RWPE2 (cell line): ENCODE data around the gene G6PD.
"Not testable (repeated sequence)": the region's sequence is repeated elsewhere in the genome, so short reads cannot be mapped to it uniquely, and the experiment has no call there.

Experiments
- ATAC-seq: fragments of 200-7000 bp; cut with Tn5 transposase; 3 replicates; pipeline ENCODE4 v1.9.1; 2021; ENCODE audit warnings: low read depth
- DNase-seq: peaks from one replicate; pipeline ENCODE4 v3.0.0-alpha.2; 2020; ENCODE audit warnings: low spot score
- H3K27ac ChIP-seq: fragments of 450-650 bp; 2 replicates; pipeline ENCODE4 v1.5.1; 2017; ENCODE audit warnings: mild to moderate bottlenecking; ENCODE audit not compliant: poor library complexity, severe bottlenecking
- H3K27me3 ChIP-seq: fragments of 250-450 bp; sonication (Bioruptor Pico); 2 replicates; pipeline ENCODE4 v1.5.1; 2021; ENCODE audit warnings: mild to moderate bottlenecking, moderate library complexity; ENCODE audit not compliant: insufficient read depth, poor library complexity, severe bottlenecking
- H3K36me3 ChIP-seq: fragments of 250-450 bp; sonication (Bioruptor Pico); 2 replicates; pipeline ENCODE4 v1.5.1; 2020; ENCODE audit warnings: low read depth, mild to moderate bottlenecking, moderate library complexity
- H3K4me1 ChIP-seq: fragments of 250-450 bp; sonication (Bioruptor Pico); 2 replicates; pipeline ENCODE4 v1.5.1; 2021; ENCODE audit warnings: mild to moderate bottlenecking, moderate library complexity; ENCODE audit not compliant: insufficient read depth, poor library complexity, severe bottlenecking
- H3K4me3 ChIP-seq: fragments of 250-450 bp; sonication (Bioruptor Pico); 2 replicates; pipeline ENCODE4 v1.5.1; 2021; ENCODE audit warnings: mild to moderate bottlenecking, moderate library complexity; ENCODE audit not compliant: severe bottlenecking
- H3K9me3 ChIP-seq: fragments of 250-450 bp; sonication (Bioruptor Pico); 2 replicates; pipeline ENCODE4 v1.5.1; 2021; ENCODE audit warnings: mild to moderate bottlenecking, moderate library complexity; ENCODE audit not compliant: severe bottlenecking
- TF ChIP-seq, protein P1 (sequence below): fragments of 450-650 bp; IDR thresholded peaks from one replicate; pipeline ENCODE4 v1.5.1; 2017; ENCODE audit warnings: mild to moderate bottlenecking, moderate library complexity; ENCODE audit not compliant: poor library complexity, severe bottlenecking

The G6PD gene

DNA sequence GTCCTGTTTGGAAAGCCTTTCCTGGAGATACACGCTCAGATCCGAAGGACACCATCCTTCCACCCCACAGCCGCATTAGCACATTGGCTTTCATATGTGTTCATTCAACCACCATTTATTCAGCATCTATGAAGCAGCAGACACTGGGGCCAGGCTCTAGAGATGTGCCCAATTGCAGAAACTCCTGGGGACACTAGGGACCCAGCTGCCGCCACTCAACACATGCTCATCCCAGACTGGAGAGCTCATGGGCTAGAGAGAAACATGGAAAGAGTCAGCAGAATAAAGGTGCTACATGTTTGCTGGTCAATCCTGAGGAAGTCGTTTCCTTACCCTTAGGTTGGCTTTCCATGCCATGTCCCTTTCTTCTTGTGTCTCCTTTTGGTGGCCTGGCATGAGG is 45.9 kb upstream of the G6PD start:
- DNase-seq (no peak), ATAC-seq (no peak)
- no peaks in the 10 kb centered on the region for H3K36me3 ChIP-seq
- H3K4me3 ChIP-seq = no peak overlapping the region
- H3K27ac ChIP-seq = no peak overlapping the region
- H3K4me1 ChIP-seq = peaks cover 17% of the 10 kb centered on the region
- no peaks in the 10 kb centered on the region for H3K9me3 ChIP-seq
- TF ChIP-seq, protein P1, sequence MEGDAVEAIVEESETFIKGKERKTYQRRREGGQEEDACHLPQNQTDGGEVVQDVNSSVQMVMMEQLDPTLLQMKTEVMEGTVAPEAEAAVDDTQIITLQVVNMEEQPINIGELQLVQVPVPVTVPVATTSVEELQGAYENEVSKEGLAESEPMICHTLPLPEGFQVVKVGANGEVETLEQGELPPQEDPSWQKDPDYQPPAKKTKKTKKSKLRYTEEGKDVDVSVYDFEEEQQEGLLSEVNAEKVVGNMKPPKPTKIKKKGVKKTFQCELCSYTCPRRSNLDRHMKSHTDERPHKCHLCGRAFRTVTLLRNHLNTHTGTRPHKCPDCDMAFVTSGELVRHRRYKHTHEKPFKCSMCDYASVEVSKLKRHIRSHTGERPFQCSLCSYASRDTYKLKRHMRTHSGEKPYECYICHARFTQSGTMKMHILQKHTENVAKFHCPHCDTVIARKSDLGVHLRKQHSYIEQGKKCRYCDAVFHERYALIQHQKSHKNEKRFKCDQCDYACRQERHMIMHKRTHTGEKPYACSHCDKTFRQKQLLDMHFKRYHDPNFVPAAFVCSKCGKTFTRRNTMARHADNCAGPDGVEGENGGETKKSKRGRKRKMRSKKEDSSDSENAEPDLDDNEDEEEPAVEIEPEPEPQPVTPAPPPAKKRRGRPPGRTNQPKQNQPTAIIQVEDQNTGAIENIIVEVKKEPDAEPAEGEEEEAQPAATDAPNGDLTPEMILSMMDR = no peak
- no peaks in the 10 kb centered on the region for H3K27me3 ChIP-seq

GRCh38 chrX:154590415-154590814 is 43.8 kb upstream of the G6PD start:
- not testable (repeated sequence) for H3K36me3 ChIP-seq, H3K27me3 ChIP-seq, H3K9me3 ChIP-seq, DNase-seq, H3K27ac ChIP-seq, ATAC-seq, H3K4me3 ChIP-seq, H3K4me1 ChIP-seq

DNA sequence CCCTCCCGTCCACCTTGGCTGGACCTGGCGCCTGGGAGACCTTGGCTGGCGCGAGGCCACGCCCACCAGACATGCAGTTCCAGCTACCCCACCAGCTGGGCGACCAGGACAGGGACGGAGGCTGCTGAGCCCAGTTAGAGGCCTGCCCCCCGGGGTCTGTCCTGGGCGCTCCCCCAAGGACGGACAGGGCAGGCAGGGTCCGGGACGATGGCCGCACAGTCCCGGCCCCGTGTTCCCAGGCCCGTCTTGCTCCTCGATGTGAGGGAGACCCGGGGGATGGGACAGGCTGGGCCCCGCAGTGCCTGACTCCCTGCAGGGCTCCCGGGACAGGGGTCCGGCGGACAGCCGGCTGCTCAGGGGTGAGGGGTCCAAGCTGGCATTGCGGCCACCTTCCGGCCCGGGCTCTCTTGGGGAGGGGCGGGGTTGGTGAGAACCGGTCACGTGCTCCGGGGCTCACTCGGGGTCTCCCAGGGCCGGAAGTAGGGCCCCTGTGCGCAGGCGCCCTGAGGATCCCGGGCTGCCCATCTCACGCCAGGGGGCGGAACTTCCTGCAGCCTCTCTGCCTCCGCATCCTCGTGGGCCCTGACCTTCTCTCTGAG is 38.0 kb upstream of the G6PD start, which contains the start of gene CTAG1A:
CTAG1A (plus strand) TSS at position 549 of the 599 bp plus-strand sequence. CDS start 74 bp downstream, outside the sequence.
- H3K4me1 ChIP-seq, DNase-seq, H3K9me3 ChIP-seq, H3K36me3 ChIP-seq, H3K4me3 ChIP-seq, ATAC-seq, H3K27ac ChIP-seq, H3K27me3 ChIP-seq: not testable (repeated sequence)

DNA sequence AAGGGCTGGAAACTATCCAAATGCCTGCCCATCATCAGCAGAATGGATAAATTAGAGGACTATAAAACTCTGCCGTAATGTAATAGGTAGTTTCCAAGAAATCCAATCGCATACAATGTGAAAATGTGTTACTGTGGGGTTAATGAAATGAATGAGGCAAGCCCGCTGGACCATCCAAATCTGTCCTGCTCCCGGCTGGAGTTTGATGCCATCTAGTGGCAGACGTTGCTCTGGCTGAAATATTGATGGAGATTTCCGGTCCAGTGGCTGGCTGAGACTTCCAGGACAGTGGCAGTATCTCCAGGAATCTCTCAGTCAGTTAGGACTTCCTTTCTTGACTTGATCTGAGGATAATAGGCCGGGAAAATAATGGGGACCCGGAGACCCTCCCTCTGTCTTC is 36.3 kb upstream of the G6PD start:
- peak; percentile 68 for ATAC-seq
- H3K4me3 ChIP-seq, H3K4me1 ChIP-seq: not testable (repeated sequence)

DNA sequence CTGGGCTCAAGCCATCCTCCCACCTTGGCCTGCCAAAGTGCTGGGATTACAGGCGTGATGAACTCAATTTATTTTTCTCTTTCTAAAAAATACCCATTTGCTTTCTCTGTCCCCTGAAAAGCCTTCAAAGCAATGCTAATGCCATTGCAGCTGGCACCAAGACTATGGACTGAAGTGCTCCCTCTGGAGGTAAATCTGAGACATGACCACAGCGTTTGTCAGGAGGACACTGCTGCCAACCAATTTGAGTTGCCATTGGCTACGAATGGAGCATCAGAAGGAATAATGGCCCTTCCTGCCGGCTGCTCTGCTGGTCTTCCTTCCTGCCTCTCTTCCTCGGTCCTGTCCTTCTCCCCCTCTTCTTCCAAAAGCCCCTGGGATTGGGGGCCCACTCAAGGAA is 28.4 kb upstream of the G6PD start:
- not testable (repeated sequence) for H3K4me3 ChIP-seq, H3K36me3 ChIP-seq, DNase-seq, H3K27ac ChIP-seq, H3K4me1 ChIP-seq, H3K27me3 ChIP-seq, H3K9me3 ChIP-seq
- peak; percentile 61; the same call in 2 of the 3 replicates for ATAC-seq

More for the DNA sequence above, 36.3 kb upstream of the G6PD start:
- H3K36me3 ChIP-seq, H3K9me3 ChIP-seq, H3K27ac ChIP-seq, H3K27me3 ChIP-seq, DNase-seq: not testable (repeated sequence)

DNA sequence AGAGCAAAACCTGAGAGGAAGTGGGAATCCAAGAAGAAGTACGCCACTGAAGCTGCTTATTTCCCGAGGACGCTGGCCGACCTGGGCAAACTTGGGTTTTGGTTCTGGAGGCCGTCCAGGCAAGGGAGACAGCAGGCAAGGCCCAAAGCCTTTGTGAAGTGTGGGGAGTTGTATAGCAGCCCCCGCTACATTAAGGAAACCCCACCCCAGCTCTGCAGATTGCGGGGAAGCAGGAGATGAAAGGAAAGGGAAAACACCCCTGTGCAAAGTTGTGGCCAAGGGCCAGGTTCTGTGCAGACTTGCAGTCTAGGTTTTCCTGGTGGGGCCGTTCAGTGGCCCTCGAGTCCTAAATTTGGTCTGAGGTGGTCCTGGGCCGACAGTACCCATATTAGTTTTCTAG is 26.4 kb upstream of the G6PD start:
- H3K4me3 ChIP-seq, H3K9me3 ChIP-seq, H3K27me3 ChIP-seq, DNase-seq, H3K27ac ChIP-seq, H3K36me3 ChIP-seq, H3K4me1 ChIP-seq, ATAC-seq: not testable (repeated sequence)

DNA sequence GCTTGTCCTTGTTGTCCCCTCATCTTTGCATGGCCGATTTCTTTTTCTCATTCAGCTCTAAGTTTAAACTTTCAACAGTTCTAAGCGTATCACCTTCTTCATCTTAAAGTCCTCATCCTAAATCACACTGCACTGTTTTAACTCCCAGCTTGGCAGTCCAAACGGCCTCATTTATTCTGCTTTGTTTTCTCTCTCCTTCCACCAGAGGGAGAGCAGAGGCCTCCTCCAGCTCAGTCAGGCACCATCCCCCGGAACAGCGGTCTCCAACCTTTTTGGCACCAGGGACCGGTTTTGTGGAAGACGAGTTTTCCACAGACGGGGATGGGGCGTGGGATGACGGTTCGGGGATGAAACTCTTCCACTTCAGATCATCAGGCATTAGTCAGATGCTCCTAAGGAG is 23.7 kb upstream of the G6PD start:
- not testable (repeated sequence) for DNase-seq, ATAC-seq, H3K27ac ChIP-seq, H3K9me3 ChIP-seq, H3K4me3 ChIP-seq, H3K4me1 ChIP-seq, H3K36me3 ChIP-seq, H3K27me3 ChIP-seq

GRCh38 chrX:154562295-154562694 is 15.6 kb upstream of the G6PD start:
- not testable (repeated sequence) for H3K4me3 ChIP-seq, H3K9me3 ChIP-seq, ATAC-seq, H3K36me3 ChIP-seq, H3K27ac ChIP-seq, DNase-seq, H3K4me1 ChIP-seq, H3K27me3 ChIP-seq

- not testable (repeated sequence) for H3K27ac ChIP-seq, H3K4me1 ChIP-seq, H3K27me3 ChIP-seq, DNase-seq, H3K9me3 ChIP-seq, H3K4me3 ChIP-seq, H3K36me3 ChIP-seq
- ATAC-seq = peak; percentile 59
Measured at GRCh38 chrX:154560326-154560725, 13.7 kb upstream of the G6PD start.

GRCh38 chrX:154558896-154559295 is 12.2 kb upstream of the G6PD start:
- not testable (repeated sequence) for H3K27ac ChIP-seq, H3K36me3 ChIP-seq, H3K9me3 ChIP-seq, H3K27me3 ChIP-seq, H3K4me3 ChIP-seq, H3K4me1 ChIP-seq, ATAC-seq, DNase-seq

DNA sequence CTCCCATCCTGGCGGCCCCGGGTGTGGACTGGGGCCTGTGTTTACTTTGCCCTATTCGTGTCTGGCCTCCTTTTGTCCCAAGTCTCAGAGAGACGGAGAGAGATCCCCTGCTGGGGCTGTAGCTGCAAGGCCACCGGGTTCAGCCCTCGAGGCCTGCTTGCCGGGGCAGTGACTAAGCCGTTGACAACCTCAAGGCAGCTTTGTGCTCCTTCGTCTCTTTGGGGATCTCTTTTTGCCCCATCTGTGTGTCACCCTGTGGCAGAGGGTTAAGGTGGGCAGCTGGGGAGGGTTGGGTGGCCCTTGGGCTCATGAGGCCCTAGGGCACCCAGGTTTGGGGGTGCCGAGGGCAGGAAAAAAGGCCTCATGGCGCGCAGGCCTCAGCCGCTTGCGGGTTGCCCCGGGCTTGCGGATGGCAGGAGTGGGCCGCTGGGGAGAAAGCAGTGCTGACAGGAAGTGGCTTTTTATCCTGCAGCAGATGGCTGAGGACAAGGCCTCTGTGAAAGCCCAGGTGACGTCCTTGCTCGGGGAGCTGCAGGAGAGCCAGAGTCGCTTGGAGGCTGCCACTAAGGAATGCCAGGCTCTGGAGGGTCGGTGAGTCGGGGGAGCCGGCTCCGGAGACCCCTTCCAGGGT is 11.5 kb upstream of the G6PD start:
- not testable (repeated sequence) for H3K4me3 ChIP-seq, H3K4me1 ChIP-seq, H3K9me3 ChIP-seq, ATAC-seq, DNase-seq, H3K27me3 ChIP-seq, H3K36me3 ChIP-seq, H3K27ac ChIP-seq
